ENCODE measurements around the gene HOXD10. TPM values are rescaled to one million over a fixed set of nuclear protein-coding genes. Genes with fewer than 3 reads are reported as not detected.

The HOXD10 gene
- not detected for total RNA-seq
- not detected for polyA plus RNA-seq

GRCh38 chr2:176115883-176116813, at the start of gene HOXD10:
Gene HOXD10 (plus strand): TSS chr2:176116778. CDS start chr2:176116834, 56 bp downstream.
- no peak for DNase-seq (ENCODE audit: low spot score)
- WGBS = 5% methylated on average over 66 of the region's 66 CpGs
- Histone ChIP-seq H3K9ac (ENCODE audit: low read depth in 1 of 2, low read length in 2 of 2) (no peak within 1 kb of the TSS), H3K27ac (ENCODE audit: low read depth in 1 of 2, low read length in 2 of 2) (no peak within 1 kb of the TSS), H3K36me3 (ENCODE audit: control insufficient read depth in 4 of 4, insufficient read depth in 3 of 4, low read depth in 1 of 4, low read length in 3 of 4) (no peaks in the 10 kb centered on the region), H3K4me1 (ENCODE audit: control insufficient read depth in 4 of 4, insufficient read depth in 4 of 4, low read length in 3 of 4) (peaks cover 0 to 3% (median 0%) of the 10 kb centered on the region in 4 donors), H3K4me3 (ENCODE audit: low read depth in 1 of 3, low read length in 3 of 3) (no peak within 1 kb of the TSS), H3K27me3 (ENCODE audit: control insufficient read depth in 4 of 4, insufficient read depth in 4 of 4, low read length in 3 of 4) (peaks cover 16 to 49% (median 45%) of the 10 kb centered on the region in 4 donors), H3K9me3 (ENCODE audit: control insufficient read depth in 4 of 4, low read length in 3 of 4) (peaks cover 0 to 5% (median under 1%) of the 10 kb centered on the region in 4 donors)
- no peak for TF ChIP-seq FOXA1 (IDR thresholded peaks at IDR 0.05)
- no peak for TF ChIP-seq REST (IDR thresholded peaks at IDR 0.05)
- TF ChIP-seq HNF4G (IDR thresholded peaks at IDR 0.05) = no peak
- TF ChIP-seq ZBTB33 (IDR thresholded peaks at IDR 0.05) = no peak
- no peak for TF ChIP-seq ATF3 (IDR thresholded peaks at IDR 0.05)
- no peak for TF ChIP-seq JUND (IDR thresholded peaks at IDR 0.05)
- TF ChIP-seq FOXA2 (IDR thresholded peaks at IDR 0.05) = no peak
- TF ChIP-seq CTCF (IDR thresholded peaks at IDR 0.05; ENCODE audit: low read depth, low read length, missing input control) = no peak
- TF ChIP-seq SP1 (IDR thresholded peaks at IDR 0.05) = no peak

- Histone ChIP-seq H3K9me3 (ENCODE audit: control insufficient read depth in 4 of 4, low read length in 3 of 4) (no peaks in the 10 kb centered on the region), H3K27me3 (ENCODE audit: control insufficient read depth in 4 of 4, insufficient read depth in 4 of 4, low read length in 3 of 4) (peaks cover 0 to 31% (median 16%) of the 10 kb centered on the region in 4 donors), H3K4me3 (ENCODE audit: low read depth in 1 of 3, low read length in 3 of 3) (peak overlapping the region; percentile 21 to 57 (median 49)), H3K4me1 (ENCODE audit: control insufficient read depth in 4 of 4, insufficient read depth in 4 of 4, low read length in 3 of 4) (peaks cover 10 to 21% (median 16%) of the 10 kb centered on the region in 4 donors), H3K9ac (ENCODE audit: low read depth in 1 of 2, low read length in 2 of 2) (no peak overlapping the region), H3K36me3 (ENCODE audit: control insufficient read depth in 4 of 4, insufficient read depth in 3 of 4, low read depth in 1 of 4, low read length in 3 of 4) (no peaks in the 10 kb centered on the region), H3K27ac (ENCODE audit: low read depth in 1 of 2, low read length in 2 of 2) (no peak overlapping the region)
- WGBS = 7% methylated on average over 38 of the region's 38 CpGs
- no peak for DNase-seq (ENCODE audit: low spot score)
- peak in 1 of 2 donors; percentile 42 for TF ChIP-seq RAD21 (IDR thresholded peaks at IDR 0.05)
- no peak for TF ChIP-seq FOXA1 (IDR thresholded peaks at IDR 0.05)
- TF ChIP-seq YY1 (IDR thresholded peaks at IDR 0.05) = no peak
- no peak for TF ChIP-seq MAX (IDR thresholded peaks at IDR 0.05)
- TF ChIP-seq ZBTB33 (IDR thresholded peaks at IDR 0.05) = no peak
Measured at GRCh38 chr2:176067589-176068418, 48.8 kb upstream of the HOXD10 start.
